Gastrocnemius medialis (tissue), 4 donors: ENCODE measurements around the gene C12orf56.

ENCODE experiments used
- CTCF ChIP-seq, 5 experiments: fragments of 450-650 bp in 3 of 5; fragments of 200-600 bp in 2 of 5; sonication (generic) in 2 of 5; IDR thresholded peaks in 4 of 5; conservative IDR thresholded peaks in 1 of 5; 1 replicate in 4 of 5; 2 replicates in 1 of 5; pipeline ENCODE4 v1.5.1; 2016 to 2019; ENCODE audit warnings: antibody characterized with exemption in 5 of 5, mild to moderate bottlenecking in 3 of 5, moderate library complexity in 3 of 5
- POLR2A ChIP-seq, 2 donors: fragments of 450-650 bp; IDR thresholded peaks; one replicate each; pipeline ENCODE4 v1.6.1; 2017; ENCODE audit warnings: antibody characterized with exemption in 2 of 2, mild to moderate bottlenecking in 2 of 2, moderate library complexity in 2 of 2

DNA sequence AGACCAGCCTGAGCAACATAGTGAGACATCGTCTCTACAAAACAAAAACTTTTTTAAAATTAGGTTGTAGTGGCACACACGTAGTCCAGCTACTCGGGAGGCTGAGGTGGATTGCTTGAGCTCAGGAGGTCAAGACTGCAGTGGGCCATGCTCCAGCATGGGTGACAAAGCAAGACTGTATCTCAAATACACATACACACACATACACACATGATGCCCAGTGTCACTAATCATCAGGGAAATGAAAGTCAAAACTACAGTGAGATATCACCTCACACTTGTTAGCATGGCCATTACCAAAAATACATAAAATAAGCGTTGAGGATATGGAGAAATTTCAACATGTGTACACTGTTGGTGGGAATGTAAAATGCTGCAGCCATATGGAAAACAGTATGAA is 135.3 kb downstream of the C12orf56 start:
- TF ChIP-seq CTCF (IDR thresholded peaks at IDR 0.05 in 4 of 5, conservative IDR thresholded peaks at IDR 0.05 in 1 of 5), result no peak
- no peak for TF ChIP-seq POLR2A (IDR thresholded peaks at IDR 0.05)
